OCI-LY7 (cell line): ENCODE data around the gene ARHGAP30. TPM values are rescaled to one million over a fixed set of nuclear protein-coding genes. Genes with fewer than 3 reads are reported as not detected.

ENCODE experiments used
- BruUV-seq: library from RNA; stranded (reverse); fragments of 400-500 nt; replicated peaks from 2 replicates; lab custom pipeline; 2021; lab: Mats Ljungman, UMichigan
- CTCF ChIA-PET: fragments of 300-600 bp; sonication (Branson Sonifier 250); formaldehyde crosslinking; loops from one replicate; lab custom pipeline; 2022; ENCODE audit warnings: antibody characterized with exemption; ENCODE audit not compliant: unreplicated experiment; lab: Charles Lee
- POLR2A ChIA-PET: fragments of 300-600 bp; sonication (Branson Sonifier 250); formaldehyde crosslinking; loops from one replicate; lab custom pipeline; 2022; ENCODE audit warnings: antibody characterized with exemption; lab: Charles Lee
- DNase-seq: peaks from one replicate; pipeline ENCODE4 v3.0.0-alpha.2; 2015; ENCODE audit warnings: low spot score
- H2AFZ ChIP-seq: fragments of 200-600 bp; sonication (generic), shearing (Covaris generic); 2 replicates; pipeline ENCODE4 v1.6.1; 2014; ENCODE audit warnings: mild to moderate bottlenecking, antibody characterized with exemption, low read length, moderate library complexity
- H3K27ac ChIP-seq: fragments of 200-600 bp; sonication (generic); 2 replicates; pipeline ENCODE4 v1.5.1; 2014; ENCODE audit warnings: mixed run types, low read depth, mild to moderate bottlenecking, moderate library complexity, low read length, inconsistent platforms; ENCODE audit not compliant: poor library complexity, severe bottlenecking
- H3K36me3 ChIP-seq: fragments of 200-600 bp; sonication (generic); 2 replicates; pipeline ENCODE4 v1.6.1; 2014; ENCODE audit warnings: mild to moderate bottlenecking, antibody characterized with exemption, low read length, moderate library complexity, mixed read lengths; ENCODE audit not compliant: insufficient read depth
- H3K4me1 ChIP-seq: fragments of 200-600 bp; sonication (generic); 2 replicates; pipeline ENCODE4 v1.5.1; 2014; ENCODE audit warnings: mild to moderate bottlenecking, low read length; ENCODE audit not compliant: insufficient read depth, poor library complexity, severe bottlenecking
- H3K4me2 ChIP-seq: fragments of 200-600 bp; sonication (generic); 2 replicates; pipeline ENCODE4 v1.6.1; 2014; ENCODE audit warnings: mild to moderate bottlenecking, low read length
- H3K4me3 ChIP-seq: fragments of 200-600 bp; sonication (generic); 2 replicates; pipeline ENCODE4 v1.5.1; 2014; ENCODE audit warnings: mild to moderate bottlenecking, low read depth, low read length; ENCODE audit not compliant: poor library complexity, severe bottlenecking
- H3K79me2 ChIP-seq: fragments of 200-600 bp; sonication (generic); 2 replicates; pipeline ENCODE4 v1.6.1; 2016; ENCODE audit warnings: low read depth, mild to moderate bottlenecking, low read length, moderate library complexity, mixed read lengths; ENCODE audit not compliant: insufficient read depth
- H3K9me2 ChIP-seq: fragments of 200-600 bp; sonication (generic); 2 replicates; pipeline ENCODE4 v1.6.1; 2016; ENCODE audit warnings: mild to moderate bottlenecking, low read length, mixed read lengths; ENCODE audit not compliant: insufficient read depth
- H3K9me3 ChIP-seq: fragments of 200-600 bp; sonication (generic); 2 replicates; pipeline ENCODE4 v1.6.1; 2014; ENCODE audit warnings: mild to moderate bottlenecking, mixed run types, low read length, mixed read lengths
- H4K20me1 ChIP-seq: fragments of 200-600 bp; sonication (generic); 2 replicates; pipeline ENCODE4 v1.6.1; 2014; ENCODE audit warnings: mild to moderate bottlenecking, antibody characterized with exemption, low read length, moderate library complexity, mixed read lengths; ENCODE audit not compliant: insufficient read depth
- CTCF ChIP-seq: fragments of 200-600 bp; sonication (generic); conservative IDR thresholded peaks from 2 replicates; pipeline ENCODE4 v1.5.1; 2014; ENCODE audit warnings: mild to moderate bottlenecking, antibody characterized with exemption, low read length, moderate library complexity, mixed read lengths
- EZH2phosphoT487 ChIP-seq: fragments of 200-600 bp; sonication (generic); IDR thresholded peaks from 2 replicates; pipeline ENCODE4 v1.6.1; 2018; ENCODE audit warnings: low read depth, borderline replicate concordance, mild to moderate bottlenecking, mixed run types, antibody characterized with exemption, low read length, moderate library complexity, mixed read lengths
- intact Hi-C: fragments of 100-400 bp; cut with micrococcal nuclease; formaldehyde crosslinking; loops from one replicate; pipeline ENCODE4 v1.10.0; 2022; ENCODE audit not compliant: unreplicated experiment
- total RNA-seq, 2 experiments: library from RNA; depleted of rRNA in 1 of 2; stranded (reverse); fragments of >200 nt in 1 of 2; shearing (Covaris generic) in 1 of 2; gene quantifications; 2 replicates each; pipeline ENCODE4 v1.2.3, GENCODE V29; 2014 to 2022

Gene ARHGAP30
- total RNA-seq, 2 experiments from 2014 or later: 56.2 to 101 TPM

GRCh38 chr1:161021165-161021969 lies 48.3 kb downstream of the ARHGAP30 start:
- no TSS peak for BruUV-seq
- H3K4me3 ChIP-seq: peak overlapping the region; percentile 74

GRCh38 chr1:161020509-161021164 lies 49.1 kb downstream of the ARHGAP30 start, which contains the start of gene F11R:
Gene F11R, minus strand, starts transcription at chr1:161021152. Its CDS starts 79 bp downstream, at chr1:161021073.
- Histone ChIP-seq H4K20me1 (no peaks in the 10 kb centered on the region), H3K27ac (no peak within 1 kb of the TSS), H3K79me2 (no peaks in the 10 kb centered on the region), H3K4me2 (peak within 1 kb of the TSS; percentile 98), H3K4me1 (peaks cover 24% of the 10 kb centered on the region), H2AFZ (peak within 1 kb of the TSS; percentile 93), H3K4me3 (peak within 1 kb of the TSS; percentile 74), H3K9me3 (no peaks in the 10 kb centered on the region), H3K36me3 (no peaks in the 10 kb centered on the region), H3K9me2 (no peaks in the 10 kb centered on the region)
- BruUV-seq: no TSS peak
- no peak for DNase-seq
- intact Hi-C loops: loop anchor here (1.0 kb wide), 1 partner anchor 7 kb away; no protein-coding TSS in a partner anchor
- CTCF ChIA-PET: interaction anchor here (1.3 to 1.4 kb wide), 3 partner anchors 18 to 26 kb away, joined by 3 to 6 read pairs (median 3); partner anchors contain the start of genes TSTD1 and USF1
- TF ChIP-seq CTCF (0 out of 2 replicates have a peak, but pooled peaks have one; percentile 8), EZH2phosphoT487 (no peak)
- POLR2A ChIA-PET: interaction anchor here (1.0 to 2.0 kb wide), 10 partner anchors 9 to 97 kb away, joined by 3 to 9 read pairs (median 5); partner anchors contain the start of genes KLHDC9, NIT1, PFDN2 and USF1

More at GRCh38 chr1:161021165-161021969, 48.3 kb downstream of the ARHGAP30 start:
- Histone ChIP-seq H4K20me1 (no peaks in the 10 kb centered on the region), H3K9me2 (no peaks in the 10 kb centered on the region), H2AFZ (peak overlapping the region; percentile 93), H3K27ac (no peak overlapping the region), H3K4me1 (peaks cover 24% of the 10 kb centered on the region), H3K4me2 (peak overlapping the region; percentile 98), H3K9me3 (no peaks in the 10 kb centered on the region), H3K79me2 (no peaks in the 10 kb centered on the region), H3K36me3 (no peaks in the 10 kb centered on the region)
- TF ChIP-seq CTCF (no peak), EZH2phosphoT487 (no peak)
- POLR2A ChIA-PET: interaction anchor here (0.6 to 2.0 kb wide), 13 partner anchors 8 to 124 kb away, joined by 3 to 9 read pairs (median 4); partner anchors contain the start of genes KLHDC9, NIT1, PFDN2 and USF1
- CTCF ChIA-PET: interaction anchor here (1.3 to 1.4 kb wide), 3 partner anchors 18 to 25 kb away, joined by 3 to 6 read pairs (median 3); partner anchors contain the start of genes TSTD1 and USF1
- peak; percentile 87 for DNase-seq
- intact Hi-C loops: loop anchor here (1.0 kb wide), 1 partner anchor 8 kb away; no protein-coding TSS in a partner anchor
